Caco-2 (cell line): ENCODE results near the gene SLC35B4. TPM values are rescaled to one million over a fixed set of nuclear protein-coding genes. Genes with fewer than 3 reads are reported as not detected.

Experiments
- BruUV-seq: library from RNA; stranded (reverse); fragments of 400-500 nt; replicated peaks from 2 replicates; lab custom pipeline; 2021; lab: Mats Ljungman, UMichigan
- CTCF ChIA-PET: fragments of 300-600 bp; sonication (Branson Sonifier 250); formaldehyde crosslinking; loops from one replicate; lab custom pipeline; 2022; ENCODE audit warnings: antibody characterized with exemption; lab: Charles Lee
- POLR2A ChIA-PET: fragments of 300-600 bp; sonication (Branson Sonifier 250); formaldehyde crosslinking; loops from one replicate; lab custom pipeline; 2022; ENCODE audit warnings: antibody characterized with exemption; lab: Charles Lee
- DNase-seq, 2 experiments: peaks; one replicate each; pipeline versions ENCODE4 v3.0.0 to v3.0.0-alpha.2; 2020 to 2022
- H3K27me3 ChIP-seq: replicated peaks from 2 replicates; pipeline ENCODE4 v1.6.0; 2011; ENCODE audit warnings: low read length; ENCODE audit not compliant: control insufficient read depth, insufficient read depth
- H3K36me3 ChIP-seq: 2 replicates; pipeline ENCODE4 v1.5.1; 2011; ENCODE audit warnings: low read length; ENCODE audit not compliant: control insufficient read depth, insufficient read depth
- H3K4me1 ChIP-seq: fragments of 250-450 bp; sonication (Bioruptor Pico); 2 replicates; pipeline ENCODE4 v1.5.1; 2020; ENCODE audit warnings: mild to moderate bottlenecking
- H3K4me3 ChIP-seq: 2 replicates; pipeline ENCODE4 v1.5.1; 2011; ENCODE audit warnings: low read depth, mild to moderate bottlenecking, control low read depth, low read length
- H3K9me3 ChIP-seq: fragments of 250-450 bp; sonication (Bioruptor Pico); 2 replicates; pipeline ENCODE4 v1.5.1; 2020; ENCODE audit warnings: mild to moderate bottlenecking, moderate library complexity
- H3K27ac Mint-ChIP-seq: one replicate; pipeline ENCODE4 v1.8.0; 2022; ENCODE audit warnings: mixed read lengths; ENCODE audit not compliant: unreplicated experiment
- H3K27me3 Mint-ChIP-seq: one replicate; pipeline ENCODE4 v1.8.0; 2022; ENCODE audit warnings: mixed read lengths; ENCODE audit not compliant: insufficient read depth, unreplicated experiment
- H3K36me3 Mint-ChIP-seq: one replicate; pipeline ENCODE4 v1.8.0; 2022; ENCODE audit warnings: mild to moderate bottlenecking, mixed read lengths; ENCODE audit not compliant: insufficient read depth, unreplicated experiment
- H3K4me1 Mint-ChIP-seq: one replicate; pipeline ENCODE4 v1.8.0; 2022; ENCODE audit warnings: low read depth, mixed read lengths; ENCODE audit not compliant: unreplicated experiment
- H3K4me3 Mint-ChIP-seq: one replicate; pipeline ENCODE4 v1.8.0; 2022; ENCODE audit warnings: mild to moderate bottlenecking, moderate library complexity, mixed read lengths; ENCODE audit not compliant: unreplicated experiment
- H3K9me3 Mint-ChIP-seq: one replicate; pipeline ENCODE4 v1.8.0; 2022; ENCODE audit warnings: mixed read lengths; ENCODE audit not compliant: unreplicated experiment
- intact Hi-C: fragments of 100-400 bp; cut with micrococcal nuclease; formaldehyde crosslinking; loops from one replicate; pipeline ENCODE4 v1.10.0; 2022; ENCODE audit not compliant: unreplicated experiment
- total RNA-seq: library from RNA; stranded (reverse); gene quantifications from 2 replicates; pipeline ENCODE4 v1.2.3, GENCODE V29; 2022
- TF ChIP-seq, protein P1 (sequence below), 2 experiments: fragments of 200-600 bp in 1 of 2; IDR thresholded peaks; 1 replicate in 1 of 2; 2 replicates in 1 of 2; pipeline versions ENCODE4 v1.5.1 to v1.8.0; 2011 to 2022; ENCODE audit warnings: antibody characterized with exemption in 1 of 2, control low read depth in 1 of 2, inconsistent platforms in 1 of 2, low read depth in 1 of 2, low read length in 1 of 2, mild to moderate bottlenecking in 1 of 2, moderate library complexity in 1 of 2; ENCODE audit not compliant: insufficient read depth in 1 of 2, severe bottlenecking in 1 of 2, unreplicated experiment in 1 of 2

The SLC35B4 gene
- total RNA-seq, 1 experiment from 2014 or later: 18.2 TPM

DNA sequence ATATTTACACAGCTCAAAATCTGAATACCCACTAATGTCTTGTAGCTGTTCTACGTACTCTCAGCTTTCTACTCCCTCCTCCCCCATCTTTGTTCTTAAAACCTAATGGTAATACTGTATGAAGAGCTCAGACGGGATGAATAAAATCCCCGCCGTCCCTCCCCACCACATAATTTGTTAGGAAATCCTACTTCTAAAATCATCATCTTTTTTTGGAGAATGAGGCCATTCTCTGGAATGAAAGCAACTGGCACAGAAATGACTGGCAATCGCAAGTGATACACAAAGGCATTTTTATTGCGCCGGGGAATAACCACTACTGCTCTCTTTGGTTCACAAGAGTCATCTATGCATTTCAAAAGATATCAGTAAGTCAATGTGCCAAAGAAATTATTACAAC, 27.3 kb downstream of the SLC35B4 start:
- TF ChIP-seq, protein P1, sequence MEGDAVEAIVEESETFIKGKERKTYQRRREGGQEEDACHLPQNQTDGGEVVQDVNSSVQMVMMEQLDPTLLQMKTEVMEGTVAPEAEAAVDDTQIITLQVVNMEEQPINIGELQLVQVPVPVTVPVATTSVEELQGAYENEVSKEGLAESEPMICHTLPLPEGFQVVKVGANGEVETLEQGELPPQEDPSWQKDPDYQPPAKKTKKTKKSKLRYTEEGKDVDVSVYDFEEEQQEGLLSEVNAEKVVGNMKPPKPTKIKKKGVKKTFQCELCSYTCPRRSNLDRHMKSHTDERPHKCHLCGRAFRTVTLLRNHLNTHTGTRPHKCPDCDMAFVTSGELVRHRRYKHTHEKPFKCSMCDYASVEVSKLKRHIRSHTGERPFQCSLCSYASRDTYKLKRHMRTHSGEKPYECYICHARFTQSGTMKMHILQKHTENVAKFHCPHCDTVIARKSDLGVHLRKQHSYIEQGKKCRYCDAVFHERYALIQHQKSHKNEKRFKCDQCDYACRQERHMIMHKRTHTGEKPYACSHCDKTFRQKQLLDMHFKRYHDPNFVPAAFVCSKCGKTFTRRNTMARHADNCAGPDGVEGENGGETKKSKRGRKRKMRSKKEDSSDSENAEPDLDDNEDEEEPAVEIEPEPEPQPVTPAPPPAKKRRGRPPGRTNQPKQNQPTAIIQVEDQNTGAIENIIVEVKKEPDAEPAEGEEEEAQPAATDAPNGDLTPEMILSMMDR (IDR thresholded peaks at IDR 0.05; ENCODE audit: insufficient read depth in 1 of 2, low read depth in 1 of 2, low read length in 1 of 2, severe bottlenecking in 1 of 2, unreplicated experiment in 1 of 2): no peak
- Histone ChIP-seq H3K9me3 (no peaks in the 10 kb centered on the region), H3K4me3 (no peak overlapping the region), H3K36me3 (no peaks in the 10 kb centered on the region), H3K4me1 (no peaks in the 10 kb centered on the region), H3K27me3 (no peaks in the 10 kb centered on the region)
- BruUV-seq: no TSS peak
- DNase-seq: no peak
- Mint-ChIP-seq H3K27me3 (peaks cover 3% of the 10 kb centered on the region), H3K27ac (no peak overlapping the region), H3K9me3 (no peaks in the 10 kb centered on the region), H3K4me3 (no peak overlapping the region), H3K36me3 (peaks cover 9% of the 10 kb centered on the region), H3K4me1 (peaks cover 8% of the 10 kb centered on the region)
- ChIA-PET CTCF (no interaction called here), POLR2A (no interaction called here)
- intact Hi-C loops: no loop called here

DNA sequence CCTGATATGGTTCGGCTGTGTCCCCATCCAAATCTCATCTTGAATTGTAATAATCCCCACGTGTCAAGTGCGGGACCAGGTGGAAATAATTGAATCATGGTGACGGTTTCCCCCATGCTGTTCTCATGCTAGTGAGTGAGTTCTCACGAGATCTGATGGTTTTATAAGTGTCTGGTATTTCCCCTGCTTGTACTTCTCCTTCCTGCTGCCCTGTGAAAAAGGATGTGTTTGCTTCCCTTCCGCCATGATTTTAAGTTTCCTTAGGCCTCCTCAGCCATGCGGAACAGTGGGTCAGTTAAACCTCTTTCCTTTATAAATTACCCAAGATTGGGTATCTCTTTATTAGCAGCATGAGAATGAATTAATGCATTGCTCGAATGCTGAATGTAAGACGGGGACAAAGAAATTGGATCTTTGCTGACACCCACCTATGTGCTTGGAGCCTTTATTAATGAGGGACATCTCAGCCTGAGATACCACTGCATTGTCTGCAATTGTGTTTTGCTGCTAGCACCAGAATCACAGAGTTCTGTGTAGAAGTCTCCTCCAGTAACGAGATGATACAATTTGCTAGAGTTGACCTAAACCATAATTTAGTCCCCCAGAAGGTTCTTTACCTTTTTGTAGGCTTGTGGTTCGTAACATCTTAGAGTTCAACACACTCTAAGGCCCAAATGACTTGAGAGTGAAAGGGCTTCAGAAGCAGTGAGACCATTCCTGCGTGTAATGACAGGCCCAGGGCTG, 28.6 kb downstream of the SLC35B4 start:
- H3K27ac Mint-ChIP-seq: no peak overlapping the region
- peaks cover 4% of the 10 kb centered on the region for H3K36me3 Mint-ChIP-seq
- H3K4me1 ChIP-seq: no peaks in the 10 kb centered on the region
- H3K4me3 Mint-ChIP-seq: no peak overlapping the region
- no peaks in the 10 kb centered on the region; the same call in 1 of the 2 replicates for H3K27me3 ChIP-seq
- DNase-seq: no peak
- peaks cover 8% of the 10 kb centered on the region for H3K4me1 Mint-ChIP-seq
- TF ChIP-seq, protein P1 (IDR thresholded peaks at IDR 0.05; ENCODE audit: insufficient read depth in 1 of 2, low read depth in 1 of 2, low read length in 1 of 2, severe bottlenecking in 1 of 2, unreplicated experiment in 1 of 2): no peak
- H3K9me3 ChIP-seq: no peaks in the 10 kb centered on the region
- BruUV-seq: no TSS peak
- POLR2A ChIA-PET: no interaction called here
- intact Hi-C loops: no loop called here
- no peaks in the 10 kb centered on the region for H3K9me3 Mint-ChIP-seq
- CTCF ChIA-PET: no interaction called here
- H3K27me3 Mint-ChIP-seq: peaks cover 3% of the 10 kb centered on the region
- H3K36me3 ChIP-seq: no peaks in the 10 kb centered on the region
- H3K4me3 ChIP-seq: no peak overlapping the region

DNA sequence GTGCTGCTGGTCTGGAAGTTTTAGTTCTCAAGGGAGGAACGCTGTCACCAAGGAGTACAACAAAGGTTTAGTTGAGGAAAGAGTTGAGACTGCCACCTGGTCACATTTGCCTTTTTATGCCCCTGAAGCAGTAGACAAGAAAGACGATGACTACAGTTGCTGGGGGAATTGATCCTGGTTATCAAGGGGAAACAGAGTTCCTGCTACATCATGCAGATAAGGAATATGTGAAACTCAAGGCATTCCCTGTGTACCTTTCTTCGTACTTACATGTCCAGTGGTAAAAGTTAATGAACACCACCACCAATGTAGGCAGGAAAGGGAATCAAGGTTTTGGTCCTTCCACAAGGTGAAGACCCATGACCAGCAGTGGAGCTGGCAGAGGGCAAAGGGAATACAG, 31.8 kb downstream of the SLC35B4 start:
- no peaks in the 10 kb centered on the region for H3K36me3 ChIP-seq
- H3K27ac Mint-ChIP-seq: no peak overlapping the region
- H3K4me1 ChIP-seq: no peaks in the 10 kb centered on the region
- H3K4me3 ChIP-seq: no peak overlapping the region
- TF ChIP-seq, protein P1 (IDR thresholded peaks at IDR 0.05; ENCODE audit: insufficient read depth in 1 of 2, low read depth in 1 of 2, low read length in 1 of 2, severe bottlenecking in 1 of 2, unreplicated experiment in 1 of 2): no peak
- H3K9me3 Mint-ChIP-seq: no peaks in the 10 kb centered on the region
- intact Hi-C loops: no loop called here
- H3K4me1 Mint-ChIP-seq: peaks cover 2% of the 10 kb centered on the region
- H3K27me3 ChIP-seq: no peaks in the 10 kb centered on the region; the same call in 1 of the 2 replicates
- no peaks in the 10 kb centered on the region for H3K9me3 ChIP-seq
- CTCF ChIA-PET: no interaction called here
- H3K4me3 Mint-ChIP-seq: no peak overlapping the region
- peaks cover 4% of the 10 kb centered on the region for H3K36me3 Mint-ChIP-seq
- H3K27me3 Mint-ChIP-seq: peaks cover 12% of the 10 kb centered on the region
- DNase-seq: no peak
- no TSS peak for BruUV-seq
- POLR2A ChIA-PET: no interaction called here
